Fibroblast of skin of right quadriceps (primary cell): ENCODE results near the gene MAP7D2.

Experiments
- DNase-seq: peaks from one replicate; pipeline ENCODE4 v3.0.0-alpha.2; 2013

Gene MAP7D2

GRCh38 chrX:20112022-20112774 is 4.5 kb downstream of the MAP7D2 start:
- DNase-seq: no peak

- no peak for DNase-seq
Observed at GRCh38 chrX:20111271-20111670, 5.4 kb downstream of the MAP7D2 start.

GRCh38 chrX:20101934-20102581 is 14.6 kb downstream of the MAP7D2 start:
- no peak for DNase-seq

- no peak for DNase-seq
Observed at GRCh38 chrX:20091499-20091898, 25.2 kb downstream of the MAP7D2 start.

GRCh38 chrX:20089845-20090244 is 26.9 kb downstream of the MAP7D2 start:
- no peak for DNase-seq

- DNase-seq: no peak
Observed at GRCh38 chrX:20080277-20080676, 36.4 kb downstream of the MAP7D2 start.

GRCh38 chrX:20071511-20072079 is 45.1 kb downstream of the MAP7D2 start:
- no peak for DNase-seq

GRCh38 chrX:20067709-20068561 is 48.8 kb downstream of the MAP7D2 start:
- DNase-seq: peak; percentile 83

GRCh38 chrX:20066968-20067708 is 49.6 kb downstream of the MAP7D2 start:
- peak; percentile 56 for DNase-seq

GRCh38 chrX:20063716-20064351 is 52.9 kb downstream of the MAP7D2 start:
- DNase-seq: no peak

- no peak for DNase-seq
Observed at GRCh38 chrX:20063153-20063552, 53.6 kb downstream of the MAP7D2 start.

- DNase-seq: peak; percentile 9
Observed at GRCh38 chrX:20061855-20062254, 54.9 kb downstream of the MAP7D2 start.

GRCh38 chrX:20060961-20061748 is 55.6 kb downstream of the MAP7D2 start:
- no peak for DNase-seq

GRCh38 chrX:20059467-20060128 is 57.1 kb downstream of the MAP7D2 start:
- DNase-seq: no peak

GRCh38 chrX:20057479-20057878 is 59.2 kb downstream of the MAP7D2 start:
- no peak for DNase-seq

- DNase-seq: peak; percentile 13
Observed at GRCh38 chrX:20056704-20057103, 60.0 kb downstream of the MAP7D2 start.

GRCh38 chrX:20053537-20053936 is 63.2 kb downstream of the MAP7D2 start:
- DNase-seq: no peak

- DNase-seq: no peak
Observed at GRCh38 chrX:20046864-20047263, 69.8 kb downstream of the MAP7D2 start.

GRCh38 chrX:20046223-20046622 is 70.5 kb downstream of the MAP7D2 start:
- no peak for DNase-seq

- no peak for DNase-seq
Observed at GRCh38 chrX:20042221-20042620, 74.5 kb downstream of the MAP7D2 start.

- no peak for DNase-seq
Observed at GRCh38 chrX:20038966-20039365, 77.7 kb downstream of the MAP7D2 start.
